AG04450 (cell line): Measurements from ENCODE around the gene RBM19. TPM values are rescaled to one million over a fixed set of nuclear protein-coding genes. Genes with fewer than 3 reads are reported as not detected.

Experiments
- CTCF ChIA-PET: fragments of 300-600, 350-600 bp; formaldehyde crosslinking; extraction: SDS; loops from one replicate; lab custom pipeline; 2022; ENCODE audit warnings: antibody characterized with exemption, inconsistent platforms; lab: Charles Lee
- POLR2A ChIA-PET: fragments of 350-600 bp; formaldehyde crosslinking; extraction: SDS; loops from one replicate; lab custom pipeline; 2021; ENCODE audit warnings: antibody characterized with exemption, inconsistent platforms; lab: Yijun Ruan, JAX
- DNase-seq: peaks from one replicate; pipeline ENCODE4 v3.0.0-alpha.2; 2011; ENCODE audit warnings: low read depth, low spot score
- H3K27ac ChIP-seq: one replicate; pipeline ENCODE4 v1.5.1; 2012; ENCODE audit warnings: low read depth, low read length, control low read depth
- H3K27me3 ChIP-seq: one replicate; pipeline ENCODE4 v1.6.0; 2012; ENCODE audit warnings: low read length; ENCODE audit not compliant: control insufficient read depth, insufficient read depth
- H3K4me3 ChIP-seq: 2 replicates; pipeline ENCODE4 v1.5.1; 2011; ENCODE audit warnings: mild to moderate bottlenecking, low read depth, low read length, control low read depth
- H3K9me3 ChIP-seq: 2 replicates; pipeline ENCODE4 v1.5.1; 2012; ENCODE audit warnings: low read length; ENCODE audit not compliant: control insufficient read depth, insufficient read depth
- CTCF ChIP-seq: IDR thresholded peaks from 2 replicates; pipeline ENCODE4 v1.5.1; 2011; ENCODE audit warnings: low read depth, low read length, control low read depth, inconsistent platforms
- polyA plus RNA-seq: library from polyadenylated mRNA; depleted of rRNA; stranded (reverse); fragments of >200 nt; gene quantifications from 2 replicates; pipeline ENCODE4 v1.2.3, GENCODE V29; 2011

Gene RBM19
- polyA plus RNA-seq, 1 experiment = 10.6 TPM

GRCh38 chr12:113973109-113973904 is 7.2 kb upstream of the RBM19 start:
- CTCF ChIA-PET = no interaction called here
- DNase-seq = no peak
- Histone ChIP-seq H3K4me3 (no peak overlapping the region), H3K27ac (no peak overlapping the region), H3K9me3 (no peaks in the 10 kb centered on the region), H3K27me3 (peaks cover 22% of the 10 kb centered on the region)
- POLR2A ChIA-PET = no interaction called here
- TF ChIP-seq CTCF = no peak

GRCh38 chr12:113971392-113971791 is 5.3 kb upstream of the RBM19 start:
- Histone ChIP-seq H3K27me3 (peaks cover 26% of the 10 kb centered on the region), H3K4me3 (no peak overlapping the region), H3K9me3 (no peaks in the 10 kb centered on the region), H3K27ac (no peak overlapping the region)
- ChIA-PET CTCF (interaction anchor here (1.0 kb wide), 1 partner anchor 9 kb away, joined by 4 read pairs; no protein-coding TSS in a partner anchor), POLR2A (no interaction called here)
- TF ChIP-seq CTCF = no peak
- DNase-seq = no peak

GRCh38 chr12:113970211-113970610 is 4.1 kb upstream of the RBM19 start:
- Histone ChIP-seq H3K9me3 (no peaks in the 10 kb centered on the region), H3K4me3 (no peak overlapping the region), H3K27me3 (peaks cover 23% of the 10 kb centered on the region), H3K27ac (no peak overlapping the region)
- no peak for DNase-seq
- ChIA-PET POLR2A (no interaction called here), CTCF (interaction anchor here (2.8 kb wide), 1 partner anchor 10 kb away, joined by 27 read pairs; no protein-coding TSS in a partner anchor)
- no peak for TF ChIP-seq CTCF

- TF ChIP-seq CTCF = no peak
- ChIA-PET POLR2A (interaction anchor here (0.9 kb wide), 1 partner anchor 438 kb away, joined by 3 read pairs; the partner anchor contains the start of gene TBX5), CTCF (interaction anchor here (0.9 to 2.1 kb wide), 14 partner anchors 8 to 657 kb away, joined by 3 to 37 read pairs (median 5); no protein-coding TSS in a partner anchor)
- no peak for DNase-seq
- peaks cover 11% of the 10 kb centered on the region for H3K27me3 ChIP-seq
- H3K27ac ChIP-seq = no peak overlapping the region
- H3K9me3 ChIP-seq = no peaks in the 10 kb centered on the region
- no peak overlapping the region for H3K4me3 ChIP-seq
These were observed 1.2 kb upstream of the RBM19 start for GRCh38 chr12:113967368-113967767.

GRCh38 chr12:113962733-113963132 is 3.4 kb downstream of the RBM19 start:
- no peak for DNase-seq
- H3K27me3 ChIP-seq = no peaks in the 10 kb centered on the region
- CTCF ChIA-PET = interaction anchor here (0.6 to 1.2 kb wide), 3 partner anchors 18 to 537 kb away, joined by 4 to 7 read pairs (median 4); no protein-coding TSS in a partner anchor
- no peak overlapping the region for H3K27ac ChIP-seq
- POLR2A ChIA-PET = no interaction called here
- no peak overlapping the region for H3K4me3 ChIP-seq
- H3K9me3 ChIP-seq = no peaks in the 10 kb centered on the region
- TF ChIP-seq CTCF = no peak
